Esophagus muscularis mucosa (tissue), 3 donors: ENCODE results near the gene PFN3.

Experiments used
- POLR2A ChIP-seq: fragments of 450-650 bp; IDR thresholded peaks from one replicate; pipeline ENCODE4 v1.6.1; 2017; ENCODE audit warnings: antibody characterized with exemption, moderate library complexity, mild to moderate bottlenecking, low read depth
- TF ChIP-seq, protein P1 (sequence below), 3 experiments: fragments of 200-600 bp in 2 of 3; fragments of 450-650 bp in 1 of 3; sonication (generic) in 2 of 3; IDR thresholded peaks; one replicate each; pipeline ENCODE4 v1.5.1; 2017 to 2019; ENCODE audit warnings: antibody characterized with exemption in 3 of 3, mild to moderate bottlenecking in 2 of 3, moderate library complexity in 1 of 3

- TF ChIP-seq, protein P1, sequence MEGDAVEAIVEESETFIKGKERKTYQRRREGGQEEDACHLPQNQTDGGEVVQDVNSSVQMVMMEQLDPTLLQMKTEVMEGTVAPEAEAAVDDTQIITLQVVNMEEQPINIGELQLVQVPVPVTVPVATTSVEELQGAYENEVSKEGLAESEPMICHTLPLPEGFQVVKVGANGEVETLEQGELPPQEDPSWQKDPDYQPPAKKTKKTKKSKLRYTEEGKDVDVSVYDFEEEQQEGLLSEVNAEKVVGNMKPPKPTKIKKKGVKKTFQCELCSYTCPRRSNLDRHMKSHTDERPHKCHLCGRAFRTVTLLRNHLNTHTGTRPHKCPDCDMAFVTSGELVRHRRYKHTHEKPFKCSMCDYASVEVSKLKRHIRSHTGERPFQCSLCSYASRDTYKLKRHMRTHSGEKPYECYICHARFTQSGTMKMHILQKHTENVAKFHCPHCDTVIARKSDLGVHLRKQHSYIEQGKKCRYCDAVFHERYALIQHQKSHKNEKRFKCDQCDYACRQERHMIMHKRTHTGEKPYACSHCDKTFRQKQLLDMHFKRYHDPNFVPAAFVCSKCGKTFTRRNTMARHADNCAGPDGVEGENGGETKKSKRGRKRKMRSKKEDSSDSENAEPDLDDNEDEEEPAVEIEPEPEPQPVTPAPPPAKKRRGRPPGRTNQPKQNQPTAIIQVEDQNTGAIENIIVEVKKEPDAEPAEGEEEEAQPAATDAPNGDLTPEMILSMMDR (IDR thresholded peaks at IDR 0.05): no peak
- TF ChIP-seq POLR2A: no peak
These were observed 38.2 kb downstream of the PFN3 start for GRCh38 chr5:177362292-177362609.
